Erythroblast (primary cell): ENCODE results near the gene TRAF1.

Experiments
- GATA1 ChIP-seq: IDR thresholded peaks from 2 replicates; pipeline ENCODE4 v1.6.1; 2011; ENCODE audit warnings: low read depth, mild to moderate bottlenecking, control low read depth, low read length, moderate library complexity
- POLR2A ChIP-seq: IDR thresholded peaks from 2 replicates; pipeline ENCODE4 v1.6.1; 2011; ENCODE audit warnings: mild to moderate bottlenecking, low read length

DNA sequence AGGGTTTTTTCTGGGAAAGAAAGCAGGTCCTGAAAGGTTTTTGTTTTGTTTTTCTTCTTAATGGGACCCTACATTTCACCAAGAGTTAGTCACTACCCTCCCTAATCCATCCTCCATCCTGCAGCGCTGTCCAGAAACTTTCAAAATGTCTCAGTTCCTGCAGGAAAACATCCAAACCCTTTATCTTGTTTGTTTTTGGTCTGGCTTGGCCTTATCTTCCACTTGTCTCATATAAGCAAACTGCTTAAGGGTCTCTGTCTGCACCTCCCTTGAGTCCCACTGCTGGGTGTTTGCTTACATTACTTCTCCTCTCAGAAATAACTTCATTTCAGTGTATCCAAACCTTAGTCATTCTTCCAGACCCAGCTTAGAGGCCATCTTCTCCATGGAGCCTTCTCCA lies 11.0 kb upstream of the TRAF1 start:
- no peak for TF ChIP-seq POLR2A
- no peak for TF ChIP-seq GATA1
